SU-DHL-6 (cell line): ENCODE data around the gene ORAI2.
"Not testable (repeated sequence)": the region's sequence is repeated elsewhere in the genome, so short reads cannot be mapped to it uniquely, and the experiment has no call there.

Experiments
- H2AFZ ChIP-seq: fragments of 200-600 bp; sonication (generic); 2 replicates; pipeline ENCODE4 v1.6.1; 2014; ENCODE audit warnings: low read depth, mild to moderate bottlenecking, moderate library complexity, mixed read lengths, antibody characterized with exemption, low read length; ENCODE audit not compliant: severe bottlenecking
- H3F3A ChIP-seq: fragments of 200-600 bp; shearing (Covaris generic); 2 replicates; pipeline ENCODE4 v1.6.0; 2016; ENCODE audit warnings: antibody characterized with exemption, mild to moderate bottlenecking; ENCODE audit not compliant: insufficient read depth
- H3K27ac ChIP-seq: fragments of 200-600 bp; sonication (generic); 2 replicates; pipeline ENCODE4 v1.5.1; 2016; ENCODE audit warnings: low read depth, mild to moderate bottlenecking, low read length, moderate library complexity, mixed read lengths
- H3K27me3 ChIP-seq: fragments of 200-600 bp; sonication (generic), shearing (Covaris generic); 2 replicates; pipeline ENCODE4 v1.6.0; 2014; ENCODE audit warnings: mild to moderate bottlenecking, low read length
- H3K36me3 ChIP-seq: fragments of 200-600 bp; sonication (generic); 2 replicates; pipeline ENCODE4 v1.6.1; 2014; ENCODE audit warnings: mild to moderate bottlenecking, low read length, mixed read lengths
- H3K4me2 ChIP-seq: fragments of 300-600, 200-600 bp; shearing (Covaris generic), sonication (generic); 2 replicates; pipeline ENCODE4 v1.6.0; 2014; ENCODE audit warnings: low read length, low read depth, mild to moderate bottlenecking; ENCODE audit not compliant: poor library complexity, severe bottlenecking
- H3K4me3 ChIP-seq: fragments of 200-600 bp; sonication (generic); 2 replicates; pipeline ENCODE4 v1.5.1; 2014; ENCODE audit warnings: antibody characterized with exemption, low read length, mild to moderate bottlenecking, mixed read lengths; ENCODE audit not compliant: insufficient read depth, poor library complexity, severe bottlenecking
- H3K79me2 ChIP-seq: fragments of 200-600 bp; sonication (generic); 2 replicates; pipeline ENCODE4 v1.6.1; 2014; ENCODE audit warnings: mild to moderate bottlenecking, low read length, moderate library complexity; ENCODE audit not compliant: insufficient read depth
- H3K9ac ChIP-seq: fragments of 200-600 bp; sonication (generic); 2 replicates; pipeline ENCODE4 v1.7.0; 2014; ENCODE audit warnings: mild to moderate bottlenecking, low read length
- H3K9me2 ChIP-seq: fragments of 200-600 bp; sonication (generic); replicated peaks from 2 replicates; pipeline ENCODE4 v1.6.1; 2014; ENCODE audit warnings: low read length; ENCODE audit not compliant: insufficient read depth
- H3K9me3 ChIP-seq: fragments of 200-600 bp; sonication (generic); 2 replicates; pipeline ENCODE4 v1.6.1; 2014; ENCODE audit warnings: low read length, mixed read lengths; ENCODE audit not compliant: insufficient read depth
- H4K20me1 ChIP-seq: fragments of 200-600 bp; sonication (generic); 2 replicates; pipeline ENCODE4 v1.6.1; 2014; ENCODE audit warnings: low read depth, mild to moderate bottlenecking, antibody characterized with exemption, low read length, moderate library complexity, mixed read lengths
- EZH2phosphoT487 ChIP-seq: fragments of 200-600 bp; sonication (generic), shearing (Covaris generic); conservative IDR thresholded peaks from 2 replicates; pipeline ENCODE4 v1.6.1; 2018; ENCODE audit warnings: mild to moderate bottlenecking, antibody characterized with exemption, low read length, moderate library complexity, mixed read lengths
- TF ChIP-seq, protein P1 (sequence below): fragments of 200-600 bp; sonication (generic); IDR thresholded peaks from one replicate; pipeline ENCODE4 v1.5.1; 2017; ENCODE audit warnings: antibody characterized with exemption, mild to moderate bottlenecking, low read length, moderate library complexity; ENCODE audit not compliant: insufficient read depth, poor library complexity, severe bottlenecking

The ORAI2 gene

DNA sequence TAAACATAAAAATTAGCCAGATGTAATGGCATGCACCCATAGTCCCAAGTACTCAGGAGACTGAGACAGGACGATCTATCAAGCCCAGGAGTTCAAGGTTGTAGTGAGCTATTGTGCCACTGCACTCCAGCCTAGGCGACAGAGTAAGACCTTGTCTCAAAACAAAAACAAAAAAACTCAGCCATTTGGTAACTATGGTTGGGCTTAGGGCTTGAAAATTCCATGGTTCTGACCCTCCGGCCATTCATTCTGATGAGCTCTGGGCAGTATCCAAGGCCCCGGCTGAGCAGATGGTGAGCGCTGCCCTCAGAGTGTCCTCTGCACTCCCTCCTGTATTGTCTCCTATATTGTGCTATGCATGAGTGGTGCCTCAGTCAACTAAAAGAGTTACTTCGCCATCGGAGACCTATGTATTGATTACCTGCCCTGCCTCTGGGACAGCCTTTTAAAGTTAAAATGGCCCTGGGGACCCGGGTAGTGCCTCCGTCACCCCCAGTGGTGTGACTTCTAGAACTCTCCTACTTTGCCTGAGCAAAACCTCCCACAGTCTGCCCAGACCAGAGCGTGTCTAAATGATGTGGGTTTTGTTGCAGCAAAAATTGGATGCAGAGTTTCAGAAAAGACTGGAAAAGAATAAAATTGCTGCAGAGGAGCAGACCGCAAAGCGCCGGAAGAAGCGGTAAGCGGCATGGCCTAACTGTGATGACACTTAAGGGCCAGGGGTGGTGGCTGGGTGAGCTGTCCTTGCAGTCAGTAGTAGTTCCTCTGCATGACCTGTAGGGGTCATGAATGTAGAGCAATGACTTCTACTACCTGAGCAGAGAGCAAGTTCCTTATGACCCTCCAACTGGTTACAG, 29.1 kb upstream of the ORAI2 start:
- Histone ChIP-seq H3K4me2 (peak overlapping the region; percentile 17), H3F3A (peaks cover 67% of the 10 kb centered on the region), H4K20me1 (no peaks in the 10 kb centered on the region), H3K9ac (peak overlapping the region; percentile 0; the same call in 1 of the 2 replicates), H3K9me2 (no peaks in the 10 kb centered on the region), H2AFZ (no peak overlapping the region), H3K9me3 (no peaks in the 10 kb centered on the region), H3K79me2 (peaks cover 11% of the 10 kb centered on the region; the same call in 1 of the 2 replicates), H3K27me3 (no peaks in the 10 kb centered on the region), H3K27ac (peak overlapping the region; percentile 85), H3K36me3 (peaks cover 33% of the 10 kb centered on the region), H3K4me3 (no peak overlapping the region)
- TF ChIP-seq, protein P1, sequence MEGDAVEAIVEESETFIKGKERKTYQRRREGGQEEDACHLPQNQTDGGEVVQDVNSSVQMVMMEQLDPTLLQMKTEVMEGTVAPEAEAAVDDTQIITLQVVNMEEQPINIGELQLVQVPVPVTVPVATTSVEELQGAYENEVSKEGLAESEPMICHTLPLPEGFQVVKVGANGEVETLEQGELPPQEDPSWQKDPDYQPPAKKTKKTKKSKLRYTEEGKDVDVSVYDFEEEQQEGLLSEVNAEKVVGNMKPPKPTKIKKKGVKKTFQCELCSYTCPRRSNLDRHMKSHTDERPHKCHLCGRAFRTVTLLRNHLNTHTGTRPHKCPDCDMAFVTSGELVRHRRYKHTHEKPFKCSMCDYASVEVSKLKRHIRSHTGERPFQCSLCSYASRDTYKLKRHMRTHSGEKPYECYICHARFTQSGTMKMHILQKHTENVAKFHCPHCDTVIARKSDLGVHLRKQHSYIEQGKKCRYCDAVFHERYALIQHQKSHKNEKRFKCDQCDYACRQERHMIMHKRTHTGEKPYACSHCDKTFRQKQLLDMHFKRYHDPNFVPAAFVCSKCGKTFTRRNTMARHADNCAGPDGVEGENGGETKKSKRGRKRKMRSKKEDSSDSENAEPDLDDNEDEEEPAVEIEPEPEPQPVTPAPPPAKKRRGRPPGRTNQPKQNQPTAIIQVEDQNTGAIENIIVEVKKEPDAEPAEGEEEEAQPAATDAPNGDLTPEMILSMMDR, result peak; percentile 73
- TF ChIP-seq EZH2phosphoT487, result no peak

DNA sequence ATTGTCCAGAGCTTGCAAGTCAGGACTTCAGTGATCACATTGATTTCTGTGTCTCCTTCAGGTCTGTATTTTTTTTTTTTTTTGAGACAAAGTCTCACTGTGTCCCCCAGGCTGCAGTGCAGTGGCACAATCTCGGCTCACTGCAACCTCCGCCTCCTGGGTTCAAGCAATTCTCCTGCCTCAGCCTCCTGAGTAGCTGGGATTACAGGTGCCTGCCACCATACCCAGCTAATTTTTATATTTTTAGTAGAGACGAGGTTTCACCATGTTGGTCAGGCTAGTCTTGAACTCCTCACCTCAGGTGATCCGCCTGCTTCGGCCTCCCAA, 28.6 kb upstream of the ORAI2 start:
- not testable (repeated sequence) for H3K4me2 ChIP-seq, H3K9ac ChIP-seq, H3K27ac ChIP-seq, H3K9me3 ChIP-seq, H3K4me3 ChIP-seq, H2AFZ ChIP-seq, H3K9me2 ChIP-seq, H3K27me3 ChIP-seq, H4K20me1 ChIP-seq
- peaks cover 14% of the 10 kb centered on the region; the same call in 1 of the 2 replicates for H3K79me2 ChIP-seq
- H3F3A ChIP-seq, result peaks cover 69% of the 10 kb centered on the region
- peaks cover 30% of the 10 kb centered on the region for H3K36me3 ChIP-seq

DNA sequence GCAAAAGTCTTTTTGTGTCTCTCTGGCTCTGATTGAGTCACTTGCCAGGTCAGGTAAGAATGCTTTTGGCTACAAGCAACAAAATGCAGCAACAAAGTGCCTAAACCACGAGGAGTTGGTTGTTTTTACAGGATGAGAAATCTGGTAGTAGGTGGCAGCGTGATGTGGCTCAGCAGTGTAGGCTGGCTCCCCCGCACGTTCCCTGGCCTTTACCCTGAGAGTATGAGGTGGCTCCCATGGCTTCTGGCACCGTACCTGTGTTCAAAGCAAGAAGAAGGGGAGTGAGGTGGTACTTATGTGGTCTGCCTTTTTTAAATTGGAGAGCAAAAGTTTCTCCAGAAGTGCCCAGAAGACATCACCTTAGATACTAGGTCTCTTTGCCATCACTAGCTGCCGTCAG, 25.5 kb upstream of the ORAI2 start:
- Histone ChIP-seq H3K4me3 (no peak overlapping the region), H3K4me2 (peak overlapping the region; percentile 38)
- no peak for TF ChIP-seq EZH2phosphoT487
- TF ChIP-seq, protein P1, result no peak

DNA sequence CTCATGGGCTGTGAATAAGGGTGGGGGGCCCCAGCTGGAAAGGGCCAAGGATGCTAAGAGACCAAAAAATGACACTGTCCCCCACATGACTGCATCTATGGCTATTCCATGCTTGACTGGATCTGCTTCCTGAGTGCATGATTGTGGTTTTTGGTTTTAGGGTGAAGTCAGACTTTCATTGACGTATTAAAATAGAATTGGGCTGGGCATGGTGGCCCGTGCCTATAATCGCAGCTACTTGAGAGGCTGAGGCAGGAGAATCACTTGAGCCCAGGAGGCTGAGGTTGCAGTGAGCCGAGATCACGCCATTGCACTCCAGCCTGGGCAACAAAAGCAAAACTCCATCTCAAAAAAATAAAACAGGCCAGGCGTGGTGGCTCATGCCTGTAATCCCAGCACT, 24.8 kb upstream of the ORAI2 start:
- peak overlapping the region; percentile 15; the same call in 1 of the 2 replicates for H3K9ac ChIP-seq
- H3K27me3 ChIP-seq, H3K9me3 ChIP-seq, H4K20me1 ChIP-seq, H3K9me2 ChIP-seq, H2AFZ ChIP-seq, H3K4me3 ChIP-seq: not testable (repeated sequence)
- peaks cover 27% of the 10 kb centered on the region for H3K79me2 ChIP-seq
- H3K27ac ChIP-seq, result peak overlapping the region; percentile 75
- H3K4me2 ChIP-seq, result peak overlapping the region; percentile 38
- H3K36me3 ChIP-seq, result peaks cover 25% of the 10 kb centered on the region
- H3F3A ChIP-seq, result peaks cover 42% of the 10 kb centered on the region

More for the DNA sequence above, 25.5 kb upstream of the ORAI2 start:
- Histone ChIP-seq H3K9me3 (no peaks in the 10 kb centered on the region), H3K9ac (peak overlapping the region; percentile 15; the same call in 1 of the 2 replicates), H3K27ac (peak overlapping the region; percentile 75), H3K36me3 (peaks cover 22% of the 10 kb centered on the region), H3F3A (peaks cover 45% of the 10 kb centered on the region), H3K9me2 (no peaks in the 10 kb centered on the region), H2AFZ (no peak overlapping the region), H3K79me2 (peaks cover 22% of the 10 kb centered on the region), H4K20me1 (no peaks in the 10 kb centered on the region), H3K27me3 (no peaks in the 10 kb centered on the region)
